Measurements from ENCODE around the gene TM9SF2. TPM values are rescaled to one million over a fixed set of nuclear protein-coding genes. Genes with fewer than 3 reads are reported as not detected.

Gene TM9SF2
- total RNA-seq, 1 experiment from 2014 or later = 154 TPM

- Mint-ChIP-seq H3K9me3 (ENCODE audit: unreplicated experiment) (no peaks in the 10 kb centered on the region), H3K27me3 (ENCODE audit: insufficient read depth, unreplicated experiment) (peaks cover 6% of the 10 kb centered on the region)
- H3K36me3 ChIP-seq (ENCODE audit: control insufficient read depth, insufficient read depth, low read length) = no peaks in the 10 kb centered on the region
These were observed 29.8 kb upstream of the TM9SF2 start for GRCh38 chr13:99471221-99472121.

GRCh38 chr13:99472122-99472440, 29.2 kb upstream of the TM9SF2 start:
- no peaks in the 10 kb centered on the region for H3K27me3 ChIP-seq (replicated peaks; ENCODE audit: control insufficient read depth, insufficient read depth, low read length)
- Mint-ChIP-seq H3K27ac (ENCODE audit: unreplicated experiment) (no peak overlapping the region), H3K27me3 (ENCODE audit: insufficient read depth, unreplicated experiment) (peaks cover 6% of the 10 kb centered on the region), H3K36me3 (ENCODE audit: insufficient read depth, unreplicated experiment) (no peaks in the 10 kb centered on the region), H3K4me3 (ENCODE audit: unreplicated experiment) (no peak overlapping the region), H3K9me3 (ENCODE audit: unreplicated experiment) (no peaks in the 10 kb centered on the region), H3K4me1 (ENCODE audit: low read depth, unreplicated experiment) (no peaks in the 10 kb centered on the region)
- TF ChIP-seq CTCF (IDR thresholded peaks at IDR 0.05; ENCODE audit: insufficient read depth in 1 of 2, low read depth in 1 of 2, low read length in 1 of 2, severe bottlenecking in 1 of 2, unreplicated experiment in 1 of 2) = no peak
- no peak overlapping the region for H3K4me3 ChIP-seq (ENCODE audit: low read depth, low read length)
- H3K9me3 ChIP-seq = no peaks in the 10 kb centered on the region
- intact Hi-C loops (cut with micrococcal nuclease; ENCODE audit: unreplicated experiment) = no loop called here
- BruUV-seq (replicated peaks) = no TSS peak
- H3K36me3 ChIP-seq (ENCODE audit: control insufficient read depth, insufficient read depth, low read length) = no peaks in the 10 kb centered on the region
- no peaks in the 10 kb centered on the region for H3K4me1 ChIP-seq
- POLR2A ChIA-PET = no interaction called here
- DNase-seq = no peak
- CTCF ChIA-PET = no interaction called here

More at GRCh38 chr13:99471221-99472121, 29.8 kb upstream of the TM9SF2 start:
- CTCF ChIA-PET = no interaction called here
- H3K4me3 ChIP-seq (ENCODE audit: low read depth, low read length) = no peak overlapping the region
- intact Hi-C loops (cut with micrococcal nuclease; ENCODE audit: unreplicated experiment) = no loop called here
- POLR2A ChIA-PET = no interaction called here
- no peaks in the 10 kb centered on the region for H3K27me3 ChIP-seq (replicated peaks; ENCODE audit: control insufficient read depth, insufficient read depth, low read length)
- DNase-seq = no peak
- no peak overlapping the region for H3K4me3 Mint-ChIP-seq (ENCODE audit: unreplicated experiment)
- H3K4me1 Mint-ChIP-seq (ENCODE audit: low read depth, unreplicated experiment) = no peaks in the 10 kb centered on the region
- H3K9me3 ChIP-seq = no peaks in the 10 kb centered on the region
- no peaks in the 10 kb centered on the region for H3K4me1 ChIP-seq
- H3K36me3 Mint-ChIP-seq (ENCODE audit: insufficient read depth, unreplicated experiment) = no peaks in the 10 kb centered on the region
- TF ChIP-seq CTCF (IDR thresholded peaks at IDR 0.05; ENCODE audit: insufficient read depth in 1 of 2, low read depth in 1 of 2, low read length in 1 of 2, severe bottlenecking in 1 of 2, unreplicated experiment in 1 of 2) = no peak
- no TSS peak for BruUV-seq (replicated peaks)
- H3K27ac Mint-ChIP-seq (ENCODE audit: unreplicated experiment) = no peak overlapping the region

DNA sequence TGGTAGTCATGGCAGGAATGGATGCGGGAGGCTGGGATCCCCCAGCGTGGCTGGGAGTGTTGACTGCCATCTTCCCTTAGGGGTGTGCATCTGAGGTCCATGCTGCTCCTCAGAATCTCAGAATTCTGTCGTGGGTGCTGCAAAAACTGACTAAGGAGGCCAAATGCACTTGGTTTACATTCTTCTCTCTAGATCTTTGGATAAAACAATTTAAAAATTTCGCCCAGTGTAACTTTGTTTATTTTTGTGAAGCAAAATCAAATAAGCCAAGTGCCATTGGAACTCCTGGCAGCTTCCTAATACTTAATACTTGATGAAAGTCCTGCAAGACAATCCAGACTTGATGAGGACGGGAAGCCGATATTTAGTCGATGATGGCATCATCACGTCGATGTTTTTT, 27.8 kb upstream of the TM9SF2 start:
- H3K9me3 Mint-ChIP-seq (ENCODE audit: unreplicated experiment) = no peaks in the 10 kb centered on the region
- CTCF ChIA-PET = no interaction called here
- peaks cover 6% of the 10 kb centered on the region for H3K27me3 Mint-ChIP-seq (ENCODE audit: insufficient read depth, unreplicated experiment)

More for the DNA sequence above, 27.8 kb upstream of the TM9SF2 start:
- intact Hi-C loops (cut with micrococcal nuclease; ENCODE audit: unreplicated experiment) = no loop called here
- H3K27me3 ChIP-seq (replicated peaks; ENCODE audit: control insufficient read depth, insufficient read depth, low read length) = no peaks in the 10 kb centered on the region
- H3K4me3 ChIP-seq (ENCODE audit: low read depth, low read length) = no peak overlapping the region
- Mint-ChIP-seq H3K4me3 (ENCODE audit: unreplicated experiment) (no peak overlapping the region), H3K36me3 (ENCODE audit: insufficient read depth, unreplicated experiment) (no peaks in the 10 kb centered on the region), H3K4me1 (ENCODE audit: low read depth, unreplicated experiment) (no peaks in the 10 kb centered on the region), H3K27ac (ENCODE audit: unreplicated experiment) (no peak overlapping the region)
- no peaks in the 10 kb centered on the region for H3K36me3 ChIP-seq (ENCODE audit: control insufficient read depth, insufficient read depth, low read length)
- H3K9me3 ChIP-seq = no peaks in the 10 kb centered on the region
- H3K4me1 ChIP-seq = no peaks in the 10 kb centered on the region
- TF ChIP-seq CTCF (IDR thresholded peaks at IDR 0.05; ENCODE audit: insufficient read depth in 1 of 2, low read depth in 1 of 2, low read length in 1 of 2, severe bottlenecking in 1 of 2, unreplicated experiment in 1 of 2) = no peak
- POLR2A ChIA-PET = no interaction called here
- BruUV-seq (replicated peaks) = no TSS peak
- DNase-seq = no peak

Measured in Caco-2 (cell line).